Raji (cell line): ENCODE data around the gene CAP2.

Experiments
- POLR2A ChIP-seq: IDR thresholded peaks from 2 replicates; pipeline ENCODE4 v1.6.1; 2011; ENCODE audit warnings: low read depth, low read length, control low read depth; ENCODE audit not compliant: insufficient read depth

Gene CAP2

DNA sequence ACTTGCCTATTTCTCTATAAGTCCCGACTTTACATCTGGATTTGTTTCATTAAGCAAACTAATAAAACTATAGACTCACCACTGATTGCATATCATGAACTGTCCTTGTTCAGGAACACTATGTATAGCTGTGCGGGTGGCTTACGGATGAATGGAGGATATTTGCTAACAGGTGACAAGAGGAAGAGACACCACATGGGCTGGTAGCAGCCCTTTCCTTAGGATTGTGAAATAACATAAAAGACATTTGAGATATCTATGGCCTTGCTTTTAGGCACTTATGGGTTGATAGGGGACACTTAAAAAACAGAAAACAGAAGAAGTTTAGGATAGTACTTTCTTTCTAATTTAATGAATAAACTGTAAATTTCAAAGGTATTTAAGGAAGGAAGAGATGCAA lies 5.0 kb upstream of the CAP2 start:
- no peak for TF ChIP-seq POLR2A

DNA sequence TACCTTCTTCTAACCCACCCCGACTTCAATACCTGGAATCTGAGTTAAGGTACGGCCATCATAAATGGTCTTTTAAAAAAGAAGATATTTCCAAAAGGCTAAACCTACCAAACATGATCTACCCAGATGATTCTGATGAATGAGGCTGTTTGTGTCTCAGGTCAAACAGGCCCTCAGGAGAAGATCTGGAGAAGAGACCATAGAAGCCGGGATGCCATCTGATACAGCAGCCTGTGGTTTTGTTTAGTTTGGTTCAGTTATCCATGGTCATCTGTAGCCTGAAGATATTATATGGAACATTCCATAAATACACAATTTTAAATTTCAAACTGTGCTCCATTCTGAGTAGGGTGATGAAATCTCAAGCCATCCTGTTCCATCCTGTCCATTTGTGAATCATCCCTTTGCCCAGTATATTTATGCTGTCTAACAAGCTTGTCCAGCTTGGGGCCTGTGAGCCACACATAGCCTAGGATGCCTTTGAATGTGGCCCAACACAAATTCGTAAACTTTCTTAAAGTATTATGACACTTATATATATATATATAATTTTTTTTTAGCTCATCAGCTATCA lies 4.0 kb upstream of the CAP2 start:
- no peak for TF ChIP-seq POLR2A

DNA sequence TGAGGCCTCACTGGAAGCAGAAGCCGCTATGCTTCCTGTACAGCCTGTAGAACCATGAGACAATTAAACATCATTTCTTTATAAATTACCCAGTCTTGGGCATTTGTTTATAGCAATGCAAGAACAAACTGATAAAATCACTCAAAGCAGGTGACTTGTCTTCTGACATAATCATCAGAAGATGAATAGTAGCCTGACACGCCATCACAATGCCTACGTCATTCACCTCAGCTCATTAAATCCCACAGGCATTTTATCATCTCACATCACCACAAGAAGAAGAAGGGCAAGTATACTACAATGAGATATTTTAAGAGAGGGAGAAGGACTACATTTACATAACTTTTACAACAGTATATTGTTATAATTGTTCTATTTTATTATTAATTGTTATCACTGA lies 3.1 kb upstream of the CAP2 start:
- no peak for TF ChIP-seq POLR2A

DNA sequence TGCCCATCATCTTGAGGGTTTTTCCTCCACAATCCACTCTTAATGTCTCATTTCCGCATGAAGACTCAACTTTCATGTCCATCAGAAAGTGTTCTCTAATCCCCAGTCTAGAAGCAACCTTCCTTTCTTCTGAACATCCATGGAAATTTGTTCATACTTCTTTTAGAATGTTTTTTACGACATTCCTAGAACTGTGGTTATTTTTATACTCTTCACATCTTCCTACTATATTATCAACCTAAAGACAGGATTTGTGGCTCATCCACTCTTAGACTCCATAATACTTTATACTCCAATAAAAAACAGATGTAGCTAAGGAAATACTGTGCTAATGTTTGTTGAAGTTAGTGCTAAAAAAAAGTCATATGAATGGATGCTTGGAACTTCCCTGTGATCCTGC lies 1.4 kb upstream of the CAP2 start:
- no peak for TF ChIP-seq POLR2A

DNA sequence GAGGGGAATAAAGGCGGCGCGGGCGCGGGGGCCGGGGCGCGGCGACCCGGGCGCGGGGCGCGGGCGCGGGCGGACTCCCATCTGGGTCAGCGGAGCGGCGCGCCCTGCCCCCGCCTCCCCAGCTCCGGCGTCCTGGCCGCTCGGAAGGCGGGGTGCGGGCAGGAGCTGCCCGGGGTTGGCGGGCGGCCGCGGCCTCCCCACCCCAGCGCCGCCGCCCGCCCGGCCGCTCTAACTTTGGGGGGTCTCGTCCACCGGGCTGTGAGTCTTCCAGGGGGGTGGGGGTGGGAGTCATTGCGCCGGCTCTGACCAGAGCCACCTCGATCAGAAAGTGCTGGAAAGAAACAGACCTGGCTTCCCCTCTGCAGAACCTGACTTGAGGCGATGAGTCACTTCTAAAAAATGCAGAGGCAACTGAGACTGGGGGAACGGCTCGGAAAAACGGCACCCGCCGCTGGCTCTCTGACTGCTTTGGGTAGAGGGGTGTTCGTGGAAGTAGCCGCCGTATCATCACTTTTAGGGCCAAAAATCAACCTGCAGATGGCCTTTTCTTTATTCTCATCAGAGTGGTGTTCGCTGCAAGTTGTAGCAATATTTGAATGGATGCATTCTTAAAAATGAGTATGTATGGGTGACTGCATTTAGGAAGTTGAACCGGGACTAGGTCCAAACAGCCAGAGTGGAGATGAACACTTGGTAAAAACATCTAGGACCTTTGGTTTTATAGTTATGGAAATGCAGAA lies 667 bp downstream of the CAP2 start:
- no peak for TF ChIP-seq POLR2A

DNA sequence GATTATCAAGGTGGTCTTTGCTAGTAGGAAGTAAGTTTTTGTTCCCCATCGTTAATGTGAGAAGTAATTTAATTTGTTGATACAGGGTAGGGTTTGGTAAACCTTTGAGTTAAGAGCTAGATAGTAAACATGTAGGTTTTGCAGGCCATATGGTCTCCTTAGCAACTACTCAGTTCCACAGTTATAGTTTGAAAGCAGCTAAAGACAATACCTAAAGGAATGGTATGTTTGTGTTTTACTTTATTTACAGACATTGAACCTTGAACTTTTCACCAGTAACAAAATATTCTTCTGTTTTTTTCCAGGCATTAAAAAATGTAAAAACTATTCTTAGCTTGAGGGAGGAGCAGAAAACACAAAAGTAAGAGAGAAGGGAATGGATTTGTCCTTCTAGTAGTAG lies 1.7 kb downstream of the CAP2 start:
- no peak for TF ChIP-seq POLR2A

DNA sequence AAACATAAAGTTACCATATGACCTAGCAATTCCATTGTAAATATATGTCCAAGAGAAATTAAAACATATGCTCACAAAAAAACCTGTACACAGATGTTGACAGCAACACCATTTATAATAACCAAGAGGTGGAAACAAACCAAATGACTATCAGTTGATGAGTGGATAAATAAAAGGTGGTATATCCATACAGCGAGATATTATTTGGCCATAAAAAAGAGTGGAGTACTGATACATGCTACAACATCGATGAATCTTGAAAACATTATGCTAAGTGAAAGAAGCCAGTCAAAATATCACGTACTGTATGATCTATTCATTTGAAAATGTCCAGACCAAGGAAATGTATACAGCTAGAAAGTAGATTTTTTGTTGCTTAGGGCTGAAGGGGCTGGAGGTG lies 2.9 kb downstream of the CAP2 start:
- no peak for TF ChIP-seq POLR2A

DNA sequence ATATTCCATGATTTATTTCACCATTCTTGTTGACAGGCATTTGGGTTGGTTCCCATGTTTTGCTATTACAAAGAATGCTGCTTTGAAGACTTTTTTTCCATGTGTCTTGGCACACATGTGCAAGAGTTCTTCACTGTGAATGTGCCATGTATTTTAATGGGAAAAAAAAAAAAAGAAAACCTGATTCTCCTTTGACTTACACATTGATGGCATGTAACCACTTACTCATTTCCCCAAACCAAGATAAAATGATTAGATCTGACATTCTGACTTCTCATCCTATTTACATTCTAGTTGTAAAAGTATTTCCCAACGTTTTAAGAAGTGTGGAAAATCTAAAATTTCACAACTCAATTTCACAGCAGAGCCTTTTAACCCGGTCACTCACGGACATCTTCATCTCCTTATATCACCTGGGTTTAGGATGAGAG lies 4.4 kb downstream of the CAP2 start:
- no peak for TF ChIP-seq POLR2A

DNA sequence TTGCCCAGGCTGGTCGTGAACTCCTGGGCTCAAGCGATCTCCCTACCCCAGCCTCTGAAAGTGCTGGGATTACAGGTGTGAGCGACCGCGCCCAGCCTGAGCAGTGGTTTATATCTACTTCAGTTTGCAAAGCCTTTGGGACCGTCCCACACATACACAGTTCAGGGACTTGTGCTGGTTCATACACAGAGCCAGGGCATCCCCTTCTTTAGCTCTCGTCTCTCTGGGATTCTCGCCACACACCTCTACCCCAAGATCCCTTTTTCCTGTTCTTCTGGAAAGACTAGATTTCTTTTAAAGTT lies 12.5 kb downstream of the CAP2 start:
- TF ChIP-seq POLR2A, result no peak

DNA sequence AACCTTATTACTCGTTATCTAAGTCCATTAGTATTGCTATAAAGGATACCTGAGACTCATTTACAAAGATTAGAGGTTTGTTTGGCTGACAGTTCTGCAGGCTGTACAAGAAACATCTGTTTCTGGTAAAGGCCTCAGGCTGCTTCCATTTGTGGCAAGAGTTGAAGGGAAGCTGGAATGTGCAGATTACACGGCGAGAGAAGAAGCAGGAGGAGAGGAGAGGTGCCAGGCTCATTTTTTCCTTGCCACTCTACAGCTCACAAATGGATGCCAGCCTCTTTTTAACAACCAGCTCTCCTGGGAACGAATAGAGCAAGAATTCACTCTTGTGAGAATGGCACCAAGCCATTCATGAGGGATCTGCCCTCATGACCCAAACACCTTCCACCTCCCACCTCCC lies 14.7 kb downstream of the CAP2 start:
- no peak for TF ChIP-seq POLR2A

DNA sequence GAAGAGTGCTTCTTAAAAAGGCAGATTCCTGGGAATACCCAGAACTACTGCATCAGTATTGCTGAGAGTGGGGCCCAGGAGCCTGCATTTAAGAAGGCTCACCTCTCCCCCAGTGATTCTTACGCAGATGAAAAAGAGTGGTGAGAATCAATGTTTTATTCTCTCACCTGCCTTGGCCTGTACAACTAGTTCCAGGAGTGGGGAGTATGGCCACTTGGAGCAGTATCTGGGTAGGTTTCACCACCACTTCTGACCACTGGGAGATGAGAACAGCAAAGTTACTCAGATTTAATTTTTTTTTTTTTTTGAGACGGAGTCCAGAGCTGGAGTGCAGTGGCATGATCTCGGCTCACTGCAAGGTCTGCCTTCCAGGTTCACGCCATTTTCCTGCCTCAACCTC lies 16.9 kb downstream of the CAP2 start:
- TF ChIP-seq POLR2A, result no peak

DNA sequence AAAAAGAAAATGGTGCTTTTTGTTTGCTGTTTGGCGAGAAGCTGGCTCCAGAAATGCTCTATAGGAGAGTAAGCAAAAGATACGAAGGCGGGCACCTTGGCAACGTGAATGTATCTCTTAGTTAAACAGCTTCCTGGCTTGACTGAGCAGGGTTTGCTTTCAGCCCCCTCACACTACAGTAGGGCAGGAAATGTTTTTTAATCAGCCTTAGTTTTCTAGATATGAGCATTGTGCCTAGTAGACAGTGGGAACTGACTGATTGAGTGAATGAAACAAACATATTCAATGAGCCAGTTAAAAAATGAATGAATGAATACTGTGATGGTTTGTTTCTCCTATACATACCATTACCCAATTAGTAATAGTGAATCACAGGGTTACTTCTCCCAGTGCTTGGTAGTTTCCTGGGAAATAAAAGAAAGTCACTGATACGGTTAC lies 19.9 kb downstream of the CAP2 start:
- no peak for TF ChIP-seq POLR2A

DNA sequence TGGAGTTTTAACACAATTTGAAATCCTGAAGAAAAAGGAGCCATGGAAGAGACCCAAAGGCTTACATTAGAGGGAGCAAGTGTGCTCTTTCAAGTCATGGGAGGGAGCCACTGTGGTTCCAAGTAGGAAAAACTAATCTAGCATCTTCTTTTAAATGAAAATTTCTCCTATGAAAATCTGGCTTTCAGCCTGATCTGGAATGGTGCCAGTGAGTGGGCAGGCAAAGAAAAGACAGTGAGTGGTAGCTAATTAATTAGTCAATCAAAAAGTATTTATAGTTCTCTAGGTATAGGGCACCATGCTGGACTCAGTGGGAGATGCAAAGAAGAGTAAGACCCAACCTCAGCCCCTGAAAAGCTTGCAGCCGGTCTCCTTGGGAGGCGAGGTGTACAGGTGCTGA lies 21.9 kb downstream of the CAP2 start:
- TF ChIP-seq POLR2A, result no peak

DNA sequence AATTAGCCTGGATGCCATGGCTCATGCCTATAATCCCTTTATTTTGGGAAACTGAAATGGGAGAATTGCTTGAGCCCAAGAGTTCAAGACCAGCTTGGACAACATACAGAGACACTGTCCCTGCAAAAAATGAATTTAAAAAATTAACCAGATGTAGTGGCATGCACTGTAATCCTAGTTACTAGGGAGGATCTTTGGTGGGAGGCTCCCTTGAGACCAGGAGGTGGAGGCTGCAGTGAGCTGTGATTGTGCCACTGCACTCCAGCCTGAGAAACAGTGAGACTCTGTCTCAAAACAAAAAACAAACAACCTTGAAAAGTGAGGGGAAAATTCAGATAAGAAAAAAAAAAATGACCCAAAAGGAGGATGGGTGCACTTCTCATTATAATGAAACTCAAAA lies 23.4 kb downstream of the CAP2 start:
- no peak for TF ChIP-seq POLR2A

DNA sequence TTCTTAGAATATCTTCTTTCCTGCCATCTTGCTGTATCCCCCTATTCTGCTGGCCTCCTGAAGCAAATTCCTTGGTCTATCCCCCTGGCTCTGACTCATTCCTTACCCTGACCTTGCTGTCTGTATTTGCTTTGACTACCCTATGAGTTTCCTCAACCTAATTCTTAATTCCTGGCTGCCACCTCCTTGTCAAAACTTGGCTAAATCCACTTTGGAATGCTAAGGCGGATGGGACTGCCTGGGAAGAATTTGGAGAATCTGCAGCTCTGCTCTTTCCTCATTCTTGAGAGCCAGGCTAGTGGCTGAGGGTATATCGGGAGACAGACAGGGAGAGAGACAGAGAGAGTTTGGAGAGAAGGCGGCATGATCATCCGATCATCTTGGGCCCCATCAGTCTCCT lies 24.4 kb downstream of the CAP2 start:
- no peak for TF ChIP-seq POLR2A

DNA sequence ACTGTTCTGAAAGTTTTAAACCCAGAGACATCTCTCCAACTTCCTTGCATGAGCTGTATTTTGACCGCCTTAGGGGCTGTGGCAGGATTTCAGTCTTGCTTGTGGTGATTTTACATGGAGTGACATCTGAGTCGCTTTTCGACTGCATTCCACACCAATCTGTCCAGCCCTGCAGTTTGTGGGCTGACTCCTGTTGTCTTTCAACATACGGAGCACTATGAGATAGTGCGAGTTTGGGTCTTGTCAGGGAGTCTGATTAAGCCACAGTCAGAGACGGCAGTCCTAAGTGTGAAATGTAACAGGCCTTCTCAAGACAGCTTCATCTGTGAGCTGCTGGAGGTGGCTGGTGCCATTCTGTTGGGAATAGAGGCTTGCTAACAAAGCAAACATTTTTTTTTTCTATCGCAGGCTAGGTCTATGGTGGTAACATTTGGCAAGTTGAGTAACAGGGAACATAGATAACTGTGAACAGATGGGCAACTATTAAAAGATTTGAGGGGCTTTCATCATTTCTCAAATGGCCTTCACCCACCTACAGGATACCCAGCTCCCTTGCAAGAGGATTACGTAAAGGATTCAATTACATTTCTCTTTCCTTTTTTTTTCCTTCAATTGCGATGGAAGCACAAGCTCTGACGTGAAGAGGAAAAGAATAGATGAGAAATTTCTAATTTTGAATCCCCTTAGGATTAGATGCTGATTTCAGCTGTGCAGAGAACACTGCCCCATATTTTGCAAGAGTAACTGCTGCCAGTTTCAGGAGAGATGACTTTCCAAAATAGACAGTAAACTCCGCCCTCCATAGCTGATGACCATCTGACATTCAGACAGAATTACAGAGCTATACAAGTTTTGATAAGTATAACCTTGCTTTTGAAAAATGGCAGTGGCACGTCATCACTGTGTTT lies 25.1 kb downstream of the CAP2 start:
- no peak for TF ChIP-seq POLR2A
